ENCODE measurements around the gene ASIC4. TPM values are rescaled to one million over a fixed set of nuclear protein-coding genes. Genes with fewer than 3 reads are reported as not detected.

The ASIC4 gene
- total and polyA plus RNA-seq, 2 of the 13 experiments (the other 11 are each of a cell fraction or from before 2014, with no cell fraction given), result 0.03 TPM; not detected in 1

DNA sequence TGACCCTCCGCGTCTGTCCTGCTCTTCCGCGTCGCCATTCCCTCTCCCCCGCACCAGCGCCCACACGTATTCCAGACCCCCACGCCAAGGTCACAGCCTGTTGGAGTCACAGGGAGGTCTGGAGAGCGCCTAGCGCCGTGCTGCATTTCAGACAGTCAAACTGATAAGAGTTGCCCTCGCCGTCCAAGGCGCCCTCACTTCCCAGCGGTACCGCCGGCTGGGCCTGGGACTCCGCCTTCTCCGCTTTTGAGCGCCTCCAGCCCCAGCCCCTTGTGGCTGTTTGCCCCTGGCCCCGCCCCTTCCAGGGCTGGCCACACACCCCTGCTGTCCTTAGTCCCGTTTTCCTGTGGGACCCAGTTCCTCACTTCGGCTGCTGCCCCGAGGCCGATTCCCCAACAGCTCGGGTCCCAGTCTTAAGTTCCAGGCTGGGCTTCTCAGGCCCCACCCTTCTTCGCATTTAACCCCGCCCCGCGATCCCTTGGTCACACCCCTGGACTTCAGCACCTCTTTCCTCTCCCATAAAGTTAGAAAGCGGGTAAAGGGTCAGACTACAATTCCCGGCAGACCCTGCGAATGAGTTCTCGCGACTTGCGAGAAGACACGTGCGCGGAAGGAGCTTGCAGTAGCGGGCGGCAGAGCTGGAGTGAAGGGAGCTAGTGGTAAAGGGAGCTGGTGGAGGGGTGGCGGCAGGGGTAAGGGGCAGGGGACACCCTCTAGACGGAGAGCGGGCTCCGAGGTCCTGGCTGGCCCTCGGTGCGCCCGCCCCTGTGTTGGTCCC lies 15.8 kb upstream of the ASIC4 start, which contains the start of gene GMPPA (continued):
- TF ChIP-seq, protein P1, sequence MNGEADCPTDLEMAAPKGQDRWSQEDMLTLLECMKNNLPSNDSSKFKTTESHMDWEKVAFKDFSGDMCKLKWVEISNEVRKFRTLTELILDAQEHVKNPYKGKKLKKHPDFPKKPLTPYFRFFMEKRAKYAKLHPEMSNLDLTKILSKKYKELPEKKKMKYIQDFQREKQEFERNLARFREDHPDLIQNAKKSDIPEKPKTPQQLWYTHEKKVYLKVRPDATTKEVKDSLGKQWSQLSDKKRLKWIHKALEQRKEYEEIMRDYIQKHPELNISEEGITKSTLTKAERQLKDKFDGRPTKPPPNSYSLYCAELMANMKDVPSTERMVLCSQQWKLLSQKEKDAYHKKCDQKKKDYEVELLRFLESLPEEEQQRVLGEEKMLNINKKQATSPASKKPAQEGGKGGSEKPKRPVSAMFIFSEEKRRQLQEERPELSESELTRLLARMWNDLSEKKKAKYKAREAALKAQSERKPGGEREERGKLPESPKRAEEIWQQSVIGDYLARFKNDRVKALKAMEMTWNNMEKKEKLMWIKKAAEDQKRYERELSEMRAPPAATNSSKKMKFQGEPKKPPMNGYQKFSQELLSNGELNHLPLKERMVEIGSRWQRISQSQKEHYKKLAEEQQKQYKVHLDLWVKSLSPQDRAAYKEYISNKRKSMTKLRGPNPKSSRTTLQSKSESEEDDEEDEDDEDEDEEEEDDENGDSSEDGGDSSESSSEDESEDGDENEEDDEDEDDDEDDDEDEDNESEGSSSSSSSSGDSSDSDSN (CRISPR knock-in tag; IDR thresholded peaks at IDR 0.05), result 0 out of 2 replicates have a peak, but pooled peaks have one; percentile 11
- TF ChIP-seq, protein P2, sequence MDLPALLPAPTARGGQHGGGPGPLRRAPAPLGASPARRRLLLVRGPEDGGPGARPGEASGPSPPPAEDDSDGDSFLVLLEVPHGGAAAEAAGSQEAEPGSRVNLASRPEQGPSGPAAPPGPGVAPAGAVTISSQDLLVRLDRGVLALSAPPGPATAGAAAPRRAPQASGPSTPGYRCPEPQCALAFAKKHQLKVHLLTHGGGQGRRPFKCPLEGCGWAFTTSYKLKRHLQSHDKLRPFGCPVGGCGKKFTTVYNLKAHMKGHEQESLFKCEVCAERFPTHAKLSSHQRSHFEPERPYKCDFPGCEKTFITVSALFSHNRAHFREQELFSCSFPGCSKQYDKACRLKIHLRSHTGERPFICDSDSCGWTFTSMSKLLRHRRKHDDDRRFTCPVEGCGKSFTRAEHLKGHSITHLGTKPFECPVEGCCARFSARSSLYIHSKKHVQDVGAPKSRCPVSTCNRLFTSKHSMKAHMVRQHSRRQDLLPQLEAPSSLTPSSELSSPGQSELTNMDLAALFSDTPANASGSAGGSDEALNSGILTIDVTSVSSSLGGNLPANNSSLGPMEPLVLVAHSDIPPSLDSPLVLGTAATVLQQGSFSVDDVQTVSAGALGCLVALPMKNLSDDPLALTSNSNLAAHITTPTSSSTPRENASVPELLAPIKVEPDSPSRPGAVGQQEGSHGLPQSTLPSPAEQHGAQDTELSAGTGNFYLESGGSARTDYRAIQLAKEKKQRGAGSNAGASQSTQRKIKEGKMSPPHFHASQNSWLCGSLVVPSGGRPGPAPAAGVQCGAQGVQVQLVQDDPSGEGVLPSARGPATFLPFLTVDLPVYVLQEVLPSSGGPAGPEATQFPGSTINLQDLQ (CRISPR knock-in tag; IDR thresholded peaks at IDR 0.05), result 0 out of 2 replicates have a peak, but pooled peaks have one; percentile 12
- TF ChIP-seq RXRA (CRISPR knock-in tag; IDR thresholded peaks at IDR 0.05) (peak; percentile 97), ZNF768 (CRISPR knock-in tag; IDR thresholded peaks at IDR 0.05) (no peak), MED8 (CRISPR knock-in tag; IDR thresholded peaks at IDR 0.05; ENCODE audit: insufficient replicate concordance) (peak; percentile 26), DNMT3B (CRISPR knock-in tag; conservative IDR thresholded peaks at IDR 0.05) (no peak; the same call in 1 of the 2 replicates), HES4 (CRISPR knock-in tag; IDR thresholded peaks at IDR 0.05; ENCODE audit: borderline replicate concordance) (no peak), JUN (CRISPR knock-in tag; IDR thresholded peaks at IDR 0.05) (no peak), ZNF619 (CRISPR knock-in tag; IDR thresholded peaks at IDR 0.05) (0 out of 2 replicates have a peak, but pooled peaks have one; percentile 42), ZFAT (CRISPR knock-in tag; conservative IDR thresholded peaks at IDR 0.05) (no peak), TBX2 (CRISPR knock-in tag; IDR thresholded peaks at IDR 0.05; ENCODE audit: borderline replicate concordance) (peak; percentile 57; the same call in 1 of the 2 replicates)
- TF ChIP-seq, protein P3, sequence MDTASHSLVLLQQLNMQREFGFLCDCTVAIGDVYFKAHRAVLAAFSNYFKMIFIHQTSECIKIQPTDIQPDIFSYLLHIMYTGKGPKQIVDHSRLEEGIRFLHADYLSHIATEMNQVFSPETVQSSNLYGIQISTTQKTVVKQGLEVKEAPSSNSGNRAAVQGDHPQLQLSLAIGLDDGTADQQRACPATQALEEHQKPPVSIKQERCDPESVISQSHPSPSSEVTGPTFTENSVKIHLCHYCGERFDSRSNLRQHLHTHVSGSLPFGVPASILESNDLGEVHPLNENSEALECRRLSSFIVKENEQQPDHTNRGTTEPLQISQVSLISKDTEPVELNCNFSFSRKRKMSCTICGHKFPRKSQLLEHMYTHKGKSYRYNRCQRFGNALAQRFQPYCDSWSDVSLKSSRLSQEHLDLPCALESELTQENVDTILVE (CRISPR knock-in tag; IDR thresholded peaks at IDR 0.05), result no peak
- TF ChIP-seq, protein P4, sequence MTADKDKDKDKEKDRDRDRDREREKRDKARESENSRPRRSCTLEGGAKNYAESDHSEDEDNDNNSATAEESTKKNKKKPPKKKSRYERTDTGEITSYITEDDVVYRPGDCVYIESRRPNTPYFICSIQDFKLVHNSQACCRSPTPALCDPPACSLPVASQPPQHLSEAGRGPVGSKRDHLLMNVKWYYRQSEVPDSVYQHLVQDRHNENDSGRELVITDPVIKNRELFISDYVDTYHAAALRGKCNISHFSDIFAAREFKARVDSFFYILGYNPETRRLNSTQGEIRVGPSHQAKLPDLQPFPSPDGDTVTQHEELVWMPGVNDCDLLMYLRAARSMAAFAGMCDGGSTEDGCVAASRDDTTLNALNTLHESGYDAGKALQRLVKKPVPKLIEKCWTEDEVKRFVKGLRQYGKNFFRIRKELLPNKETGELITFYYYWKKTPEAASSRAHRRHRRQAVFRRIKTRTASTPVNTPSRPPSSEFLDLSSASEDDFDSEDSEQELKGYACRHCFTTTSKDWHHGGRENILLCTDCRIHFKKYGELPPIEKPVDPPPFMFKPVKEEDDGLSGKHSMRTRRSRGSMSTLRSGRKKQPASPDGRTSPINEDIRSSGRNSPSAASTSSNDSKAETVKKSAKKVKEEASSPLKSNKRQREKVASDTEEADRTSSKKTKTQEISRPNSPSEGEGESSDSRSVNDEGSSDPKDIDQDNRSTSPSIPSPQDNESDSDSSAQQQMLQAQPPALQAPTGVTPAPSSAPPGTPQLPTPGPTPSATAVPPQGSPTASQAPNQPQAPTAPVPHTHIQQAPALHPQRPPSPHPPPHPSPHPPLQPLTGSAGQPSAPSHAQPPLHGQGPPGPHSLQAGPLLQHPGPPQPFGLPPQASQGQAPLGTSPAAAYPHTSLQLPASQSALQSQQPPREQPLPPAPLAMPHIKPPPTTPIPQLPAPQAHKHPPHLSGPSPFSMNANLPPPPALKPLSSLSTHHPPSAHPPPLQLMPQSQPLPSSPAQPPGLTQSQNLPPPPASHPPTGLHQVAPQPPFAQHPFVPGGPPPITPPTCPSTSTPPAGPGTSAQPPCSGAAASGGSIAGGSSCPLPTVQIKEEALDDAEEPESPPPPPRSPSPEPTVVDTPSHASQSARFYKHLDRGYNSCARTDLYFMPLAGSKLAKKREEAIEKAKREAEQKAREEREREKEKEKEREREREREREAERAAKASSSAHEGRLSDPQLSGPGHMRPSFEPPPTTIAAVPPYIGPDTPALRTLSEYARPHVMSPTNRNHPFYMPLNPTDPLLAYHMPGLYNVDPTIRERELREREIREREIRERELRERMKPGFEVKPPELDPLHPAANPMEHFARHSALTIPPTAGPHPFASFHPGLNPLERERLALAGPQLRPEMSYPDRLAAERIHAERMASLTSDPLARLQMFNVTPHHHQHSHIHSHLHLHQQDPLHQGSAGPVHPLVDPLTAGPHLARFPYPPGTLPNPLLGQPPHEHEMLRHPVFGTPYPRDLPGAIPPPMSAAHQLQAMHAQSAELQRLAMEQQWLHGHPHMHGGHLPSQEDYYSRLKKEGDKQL (CRISPR knock-in tag; IDR thresholded peaks at IDR 0.05; ENCODE audit: low read depth), result no peak; the same call in 1 of the 2 replicates
- TF ChIP-seq, protein P5, sequence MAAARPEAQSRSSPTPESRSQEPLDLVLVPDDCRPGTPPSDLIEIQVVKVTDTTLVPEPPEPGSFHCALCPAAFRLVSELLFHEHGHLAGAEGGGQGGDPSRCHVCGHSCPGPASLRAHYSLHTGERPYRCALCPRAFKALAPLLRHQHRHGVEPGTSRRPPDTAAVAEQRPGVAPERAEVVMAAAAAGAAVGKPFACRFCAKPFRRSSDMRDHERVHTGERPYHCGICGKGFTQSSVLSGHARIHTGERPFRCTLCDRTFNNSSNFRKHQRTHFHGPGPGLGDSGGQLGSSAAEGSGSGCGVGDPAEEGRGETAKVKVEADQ (CRISPR knock-in tag; IDR thresholded peaks at IDR 0.05; ENCODE audit: borderline replicate concordance), result peak; percentile 63; the same call in 1 of the 2 replicates

All from HepG2 (cell line).